Rectal smooth muscle tissue (tissue), 1 donor: ENCODE data around the gene TMEM170B.
A peak's percentile ranks its signal among the peaks of the same experiment; 100 is the strongest.

Source experiments
- H3K27ac ChIP-seq: one replicate; pipeline ENCODE4 v1.7.0; 2013; ENCODE audit warnings: low read depth, low read length, inconsistent platforms
- H3K27me3 ChIP-seq: one replicate; pipeline ENCODE4 v1.7.0; 2013; ENCODE audit warnings: low read length; ENCODE audit not compliant: control insufficient read depth, insufficient read depth
- H3K36me3 ChIP-seq: one replicate; pipeline ENCODE4 v1.7.0; 2013; ENCODE audit warnings: low read length; ENCODE audit not compliant: control insufficient read depth, insufficient read depth
- H3K4me1 ChIP-seq: one replicate; pipeline ENCODE4 v1.7.0; 2013; ENCODE audit warnings: low read length; ENCODE audit not compliant: control insufficient read depth, insufficient read depth
- H3K4me3 ChIP-seq: one replicate; pipeline ENCODE4 v1.7.0; 2013; ENCODE audit warnings: low read length
- H3K9ac ChIP-seq: one replicate; pipeline ENCODE4 v1.7.0; 2013; ENCODE audit warnings: low read length

The TMEM170B gene

DNA sequence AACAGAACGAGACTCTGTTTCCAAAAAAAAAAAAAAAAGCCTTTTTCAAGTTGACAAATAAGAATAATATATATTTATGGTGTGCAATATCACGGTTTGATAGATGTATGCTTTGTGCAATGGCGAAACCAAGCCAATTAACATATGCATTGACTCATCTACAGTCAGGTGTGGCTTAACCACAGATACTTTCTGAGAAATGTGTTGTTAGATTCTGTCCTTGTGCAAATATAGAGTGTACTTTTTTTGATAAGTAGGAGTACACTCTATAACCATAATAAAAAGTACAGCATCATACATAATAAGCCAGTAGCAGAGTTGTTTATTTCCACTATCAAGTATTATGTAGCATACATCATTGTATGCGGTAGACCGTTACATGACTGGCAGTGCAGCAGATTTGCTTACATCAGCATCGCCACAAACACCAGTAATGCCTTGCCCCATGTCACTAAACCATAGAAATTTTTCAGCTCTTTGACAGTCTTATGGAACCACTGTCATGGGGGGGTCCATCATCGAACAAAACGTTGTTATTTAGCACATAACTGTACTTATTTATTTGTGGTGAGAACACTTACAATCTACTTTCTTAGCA, 59.2 kb downstream of the TMEM170B start:
- Histone ChIP-seq H3K36me3 (no peaks in the 10 kb centered on the region), H3K9ac (no peak overlapping the region), H3K27me3 (no peaks in the 10 kb centered on the region), H3K4me1 (no peaks in the 10 kb centered on the region), H3K4me3 (no peak overlapping the region), H3K27ac (no peak overlapping the region)

GRCh38 chr6:11598687-11599086, 61.1 kb downstream of the TMEM170B start:
- Histone ChIP-seq H3K4me3 (no peak overlapping the region), H3K9ac (no peak overlapping the region), H3K27me3 (no peaks in the 10 kb centered on the region), H3K27ac (no peak overlapping the region), H3K36me3 (no peaks in the 10 kb centered on the region), H3K4me1 (no peaks in the 10 kb centered on the region)

GRCh38 chr6:11600251-11600650, 62.7 kb downstream of the TMEM170B start:
- no peaks in the 10 kb centered on the region for H3K27me3 ChIP-seq
- H3K9ac ChIP-seq = no peak overlapping the region
- H3K4me3 ChIP-seq = no peak overlapping the region
- no peaks in the 10 kb centered on the region for H3K36me3 ChIP-seq
- H3K4me1 ChIP-seq = no peaks in the 10 kb centered on the region
- no peak overlapping the region for H3K27ac ChIP-seq

GRCh38 chr6:11601776-11602605, 64.4 kb downstream of the TMEM170B start:
- Histone ChIP-seq H3K36me3 (no peaks in the 10 kb centered on the region), H3K4me1 (peaks cover 5% of the 10 kb centered on the region), H3K27me3 (no peaks in the 10 kb centered on the region), H3K9ac (no peak overlapping the region), H3K27ac (no peak overlapping the region), H3K4me3 (no peak overlapping the region)

DNA sequence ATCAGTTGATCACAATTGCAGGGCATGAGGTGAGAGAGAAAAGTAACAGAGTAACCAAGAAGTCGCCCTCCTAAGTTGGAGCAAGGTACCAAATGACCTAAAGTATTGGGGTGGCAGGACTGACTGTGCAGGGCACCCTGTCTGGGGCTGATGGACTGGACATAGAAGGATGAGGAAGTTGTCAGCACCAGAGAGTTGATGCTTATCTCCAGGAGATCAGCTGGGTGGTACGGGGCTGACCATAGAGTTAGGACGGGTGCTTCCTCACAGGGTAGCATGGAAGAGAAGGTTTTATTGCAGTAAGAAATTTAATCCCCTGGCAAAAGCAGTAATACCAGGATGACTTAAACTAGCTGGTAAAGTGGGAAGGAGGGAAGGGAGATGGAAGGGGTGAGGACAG, 66.7 kb downstream of the TMEM170B start:
- H3K27me3 ChIP-seq = no peaks in the 10 kb centered on the region
- H3K36me3 ChIP-seq = no peaks in the 10 kb centered on the region
- H3K9ac ChIP-seq = no peak overlapping the region
- no peak overlapping the region for H3K27ac ChIP-seq
- H3K4me1 ChIP-seq = peaks cover 7% of the 10 kb centered on the region
- no peak overlapping the region for H3K4me3 ChIP-seq

DNA sequence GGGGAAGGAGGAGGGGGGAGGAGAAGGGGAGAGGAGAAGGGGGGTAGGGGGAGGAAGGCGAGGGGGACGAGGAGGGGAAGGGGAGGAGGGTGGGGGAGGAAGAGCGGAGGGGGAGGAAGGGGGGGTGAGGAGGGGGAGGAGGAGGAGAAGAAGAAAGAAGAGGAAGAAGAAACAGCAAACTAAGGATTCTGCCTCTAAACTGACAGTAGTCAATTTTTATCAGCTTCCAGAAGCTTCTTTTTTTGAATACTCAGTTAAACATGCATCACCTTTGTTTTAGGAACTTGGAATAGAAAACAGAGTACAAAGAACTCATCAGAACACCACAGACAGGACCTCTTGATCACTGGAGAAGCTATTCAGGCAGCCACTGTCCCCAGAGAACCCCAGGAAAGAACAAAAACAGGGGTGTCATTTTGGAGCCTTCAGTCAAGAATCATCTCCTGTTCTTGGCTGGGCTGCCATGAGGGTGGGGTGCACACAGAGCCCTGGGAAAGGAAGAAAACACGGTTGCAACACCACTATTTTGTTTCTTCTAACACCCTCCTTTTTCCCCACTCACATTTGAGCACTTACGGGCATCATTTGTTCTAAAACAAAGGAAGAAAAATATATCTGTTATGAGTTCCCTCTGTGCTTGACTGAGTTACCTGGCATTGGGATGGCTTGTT, 67.4 kb downstream of the TMEM170B start:
- no peak overlapping the region for H3K27ac ChIP-seq
- no peaks in the 10 kb centered on the region for H3K36me3 ChIP-seq
- no peak overlapping the region for H3K4me3 ChIP-seq
- peaks cover 7% of the 10 kb centered on the region for H3K4me1 ChIP-seq
- H3K9ac ChIP-seq = no peak overlapping the region
- H3K27me3 ChIP-seq = no peaks in the 10 kb centered on the region

DNA sequence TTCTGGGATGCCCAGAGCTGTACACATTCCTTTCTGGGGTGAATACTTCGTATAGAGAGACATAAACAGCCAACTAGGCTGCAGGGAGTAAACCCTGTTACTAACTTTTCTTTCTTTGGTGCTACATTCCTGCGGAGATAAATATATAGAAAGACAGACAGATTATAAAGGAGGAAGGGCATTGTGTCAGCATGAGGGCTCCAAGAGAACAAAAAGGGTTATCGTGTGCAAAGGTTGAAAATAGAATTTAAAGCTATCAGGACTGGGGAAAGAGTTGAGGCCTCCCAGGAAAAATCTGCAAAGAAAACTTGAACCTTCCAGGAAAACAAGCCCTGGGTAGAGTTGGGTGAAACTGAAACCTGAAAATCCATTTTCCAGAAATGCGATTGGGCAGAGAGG, 68.0 kb downstream of the TMEM170B start:
- Histone ChIP-seq H3K27ac (no peak overlapping the region), H3K9ac (no peak overlapping the region), H3K36me3 (no peaks in the 10 kb centered on the region), H3K27me3 (no peaks in the 10 kb centered on the region), H3K4me3 (no peak overlapping the region), H3K4me1 (peaks cover 7% of the 10 kb centered on the region)

DNA sequence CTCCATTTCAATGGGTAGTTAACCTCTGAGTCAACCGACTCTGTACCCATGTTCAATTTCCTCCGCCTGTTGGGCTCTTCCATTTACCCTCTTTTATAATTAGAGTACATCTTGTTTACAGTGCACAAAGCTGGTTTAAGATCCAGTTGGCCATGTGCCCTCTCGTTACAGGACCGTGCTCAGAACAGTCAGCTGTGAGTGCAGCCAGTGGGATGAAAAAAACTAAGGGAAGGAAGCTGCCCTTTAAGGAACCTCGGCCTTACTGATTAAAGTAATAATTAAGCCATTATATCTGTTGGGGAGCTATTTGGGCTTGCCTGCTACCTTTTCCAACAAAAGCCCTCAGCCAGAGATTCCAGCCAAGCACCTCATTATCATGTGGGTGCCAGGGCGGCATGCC, 68.8 kb downstream of the TMEM170B start:
- no peak overlapping the region for H3K4me3 ChIP-seq
- H3K4me1 ChIP-seq = peaks cover 7% of the 10 kb centered on the region
- H3K27me3 ChIP-seq = no peaks in the 10 kb centered on the region
- no peak overlapping the region for H3K9ac ChIP-seq
- no peaks in the 10 kb centered on the region for H3K36me3 ChIP-seq
- peak overlapping the region; percentile 44 for H3K27ac ChIP-seq

DNA sequence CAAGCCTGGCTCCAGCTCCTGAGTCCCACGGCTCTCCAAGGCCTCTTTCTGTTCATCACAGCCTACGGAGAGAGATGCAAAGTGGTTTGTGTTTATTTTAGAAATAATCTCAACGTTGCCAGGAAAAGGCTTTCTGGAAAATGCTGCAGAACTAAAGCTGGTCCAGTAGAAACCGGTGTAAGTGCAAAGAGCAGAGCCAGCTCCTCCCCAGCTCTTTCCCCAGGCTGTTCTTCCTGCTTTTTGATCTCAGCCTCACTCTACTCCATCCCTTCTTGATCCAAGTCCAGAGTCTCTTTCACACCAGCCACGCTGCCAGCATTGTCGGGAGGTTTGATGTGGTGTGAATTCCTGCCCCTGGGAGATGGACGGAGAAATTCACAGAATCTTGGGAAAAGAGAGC, 69.8 kb downstream of the TMEM170B start:
- H3K27ac ChIP-seq = peak overlapping the region; percentile 21
- no peak overlapping the region for H3K4me3 ChIP-seq
- H3K9ac ChIP-seq = no peak overlapping the region
- no peaks in the 10 kb centered on the region for H3K36me3 ChIP-seq
- H3K27me3 ChIP-seq = no peaks in the 10 kb centered on the region
- H3K4me1 ChIP-seq = peaks cover 7% of the 10 kb centered on the region

DNA sequence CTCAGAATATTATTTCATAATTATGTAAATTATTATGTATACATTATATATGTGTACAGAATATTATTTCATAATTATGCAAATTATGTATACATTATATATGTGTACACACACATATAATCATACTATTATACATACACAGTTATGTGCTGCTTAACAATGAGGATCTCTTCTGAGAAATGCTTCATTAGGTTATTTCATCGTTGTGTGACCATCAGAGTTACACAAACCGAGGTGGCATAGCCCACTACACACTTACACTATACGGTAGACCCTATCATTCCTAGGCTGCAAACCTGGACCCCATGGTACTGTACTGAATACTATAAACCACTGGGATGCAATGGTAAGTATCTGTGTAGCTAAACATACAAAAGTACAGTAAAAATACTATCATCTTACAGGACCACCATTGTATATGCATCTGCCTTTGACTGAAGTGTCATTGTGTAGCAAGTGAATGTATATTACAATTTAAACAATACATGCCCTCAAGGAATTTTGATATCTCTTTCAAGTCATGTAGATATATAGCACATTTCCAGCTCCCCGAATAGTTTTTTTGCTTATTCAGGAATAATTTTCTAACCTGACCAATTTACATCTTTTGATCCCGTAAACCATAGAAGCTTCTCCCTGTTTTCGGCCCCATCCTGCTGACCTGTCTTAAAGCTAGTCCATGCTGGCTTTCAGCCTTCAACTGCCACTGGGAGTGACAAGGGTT, 71.2 kb downstream of the TMEM170B start:
- Histone ChIP-seq H3K27me3 (no peaks in the 10 kb centered on the region), H3K36me3 (no peaks in the 10 kb centered on the region), H3K4me1 (peaks cover 7% of the 10 kb centered on the region), H3K9ac (no peak overlapping the region), H3K4me3 (no peak overlapping the region), H3K27ac (no peak overlapping the region)

DNA sequence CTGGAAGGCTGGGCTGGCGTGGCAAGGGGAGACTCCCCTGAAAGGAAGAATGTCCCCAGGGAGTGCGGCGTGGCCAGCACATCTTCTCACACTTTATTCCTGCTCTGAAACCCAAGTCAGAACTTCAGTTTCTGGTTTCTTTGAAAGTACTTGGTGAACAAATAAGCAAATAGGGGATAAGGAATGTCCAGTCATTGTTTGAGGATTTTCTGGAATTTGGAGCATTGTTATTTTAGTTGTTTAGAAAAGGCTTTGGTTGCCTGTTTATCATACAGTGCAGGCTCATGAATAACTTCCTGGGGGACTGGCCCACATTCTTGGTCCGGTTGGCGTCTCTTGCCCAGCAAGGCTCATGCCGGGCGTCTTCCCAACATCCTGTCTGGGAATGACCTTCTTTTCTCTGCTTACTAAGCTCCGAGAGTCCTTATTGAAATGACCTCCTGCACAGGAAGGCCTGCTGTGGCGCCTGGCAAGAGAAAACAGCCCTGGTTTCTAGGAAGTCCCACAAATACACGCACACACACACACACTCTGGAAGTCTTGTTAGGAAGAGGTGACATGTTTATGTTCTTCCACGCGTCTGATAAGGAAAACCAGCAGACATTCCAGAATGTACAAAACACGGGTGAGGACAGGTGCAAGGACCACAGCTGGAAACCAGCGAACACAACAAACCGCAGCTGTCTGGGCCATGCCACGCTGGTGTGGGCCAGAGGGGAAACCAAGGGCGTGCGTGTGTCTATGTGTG, 71.9 kb downstream of the TMEM170B start:
- Histone ChIP-seq H3K27me3 (no peaks in the 10 kb centered on the region), H3K9ac (no peak overlapping the region), H3K36me3 (no peaks in the 10 kb centered on the region), H3K4me1 (peaks cover 7% of the 10 kb centered on the region), H3K4me3 (no peak overlapping the region), H3K27ac (no peak overlapping the region)

- H3K4me1 ChIP-seq = no peaks in the 10 kb centered on the region
- H3K36me3 ChIP-seq = no peaks in the 10 kb centered on the region
- H3K27ac ChIP-seq = no peak overlapping the region
- no peak overlapping the region for H3K9ac ChIP-seq
- no peaks in the 10 kb centered on the region for H3K27me3 ChIP-seq
- no peak overlapping the region for H3K4me3 ChIP-seq
These were observed 75.8 kb downstream of the TMEM170B start for GRCh38 chr6:11613336-11613735.
